Kidney tubule cell (primary cell): ENCODE data around the gene RUSF1.

Experiments
- DNase-seq: peaks from one replicate; pipeline ENCODE4 v3.0.0-alpha.2; 2018; ENCODE audit warnings: low spot score

Gene RUSF1

DNA sequence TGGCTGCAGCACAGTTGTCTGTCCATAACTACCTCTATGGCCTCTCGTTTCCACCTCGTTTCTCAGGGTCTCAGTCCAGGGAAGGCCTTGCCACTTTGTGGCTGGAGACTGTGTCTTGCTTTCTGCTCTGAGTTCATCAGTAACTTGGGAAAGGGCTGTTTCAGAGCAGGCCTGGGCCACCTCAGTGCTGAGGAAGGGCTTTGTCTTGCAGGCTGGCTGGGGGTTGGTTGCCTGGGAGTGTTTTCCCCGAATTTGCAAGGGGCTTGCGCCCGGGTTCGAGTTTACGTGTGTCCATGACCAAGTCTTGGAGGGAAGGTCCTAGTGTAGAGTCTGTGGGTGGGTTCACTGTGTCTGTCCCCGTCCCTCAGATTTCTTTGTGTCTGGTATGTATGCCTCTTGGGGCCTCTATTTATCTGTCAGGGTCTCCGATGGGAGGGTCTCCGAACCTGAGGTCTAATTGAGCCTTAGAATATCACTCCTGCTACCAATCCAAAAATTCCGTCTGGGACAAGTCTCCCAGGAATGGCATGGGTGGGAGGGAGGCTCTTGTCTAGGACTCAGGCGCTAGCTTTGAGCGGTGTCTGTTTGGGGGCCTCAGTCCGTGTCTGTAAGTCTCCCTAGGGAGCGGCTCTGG, 36.8 kb downstream of the RUSF1 start:
- DNase-seq = no peak

DNA sequence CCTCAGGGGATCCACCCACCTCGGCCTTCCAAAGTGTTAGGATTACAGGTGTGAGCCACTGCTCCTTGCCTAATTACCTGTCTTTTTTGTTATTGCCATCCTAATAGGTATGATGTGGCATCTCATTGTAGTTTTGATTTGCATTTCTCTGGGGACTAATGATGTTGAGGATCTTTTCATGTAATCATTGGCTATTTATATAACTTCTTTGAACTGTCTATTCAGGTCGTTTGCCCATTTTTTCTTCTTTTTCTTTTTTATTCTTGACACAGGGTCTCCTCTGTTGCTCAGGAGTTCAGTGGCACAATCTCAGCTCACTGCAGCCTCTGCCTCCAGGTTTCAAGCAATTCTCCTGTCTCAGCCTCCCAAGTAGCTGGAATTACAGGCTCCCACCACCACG, 37.6 kb downstream of the RUSF1 start:
- no peak for DNase-seq

DNA sequence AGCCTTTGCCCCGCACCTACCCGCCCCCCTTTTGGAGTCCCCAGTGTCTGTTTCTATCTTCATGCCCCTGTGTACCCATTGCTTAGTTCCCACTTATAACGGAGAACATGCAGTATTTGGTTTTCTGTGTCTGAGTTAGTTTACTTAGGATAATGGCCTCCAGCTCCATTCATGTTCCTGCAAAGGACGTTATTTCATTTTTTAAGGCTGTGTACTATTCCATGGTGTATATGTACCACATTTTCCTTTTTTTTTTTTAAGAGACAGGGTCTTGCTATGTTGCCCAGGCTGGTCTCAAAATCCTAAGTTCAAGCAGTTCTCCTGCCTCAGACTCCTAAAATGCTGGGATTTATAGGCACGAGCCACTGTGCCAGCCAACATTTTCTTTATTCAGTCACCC, 40.3 kb downstream of the RUSF1 start:
- no peak for DNase-seq

DNA sequence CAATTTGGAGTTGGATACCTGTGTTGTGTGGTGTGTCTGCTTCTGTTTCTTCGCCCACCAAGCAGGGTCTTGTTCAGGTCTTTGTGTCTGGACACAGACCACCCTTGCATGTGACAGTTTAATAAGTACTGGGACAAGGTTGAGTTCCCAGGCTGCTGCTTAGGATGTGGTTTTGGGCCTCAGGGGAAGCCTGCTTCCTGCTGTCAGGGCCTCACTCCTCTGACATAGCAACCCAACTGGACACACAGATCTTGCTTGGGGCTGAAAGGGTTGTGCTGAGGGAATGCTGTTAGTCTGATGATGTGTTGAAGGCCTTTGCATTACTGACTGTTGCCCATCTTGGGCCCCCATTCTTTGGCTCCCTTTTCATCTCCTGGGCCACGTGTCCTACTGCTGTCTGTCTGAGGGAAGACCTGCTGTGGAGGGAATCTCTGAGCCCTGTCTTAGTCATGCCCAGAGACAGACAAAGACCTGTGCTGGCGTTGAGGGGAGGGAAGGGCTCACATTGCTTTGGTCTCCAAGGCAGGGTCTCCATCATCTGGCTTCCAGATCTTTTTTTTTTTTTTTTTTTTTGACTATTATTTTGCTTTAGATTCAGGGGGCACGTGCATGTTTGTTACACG, 40.9 kb downstream of the RUSF1 start:
- no peak for DNase-seq

DNA sequence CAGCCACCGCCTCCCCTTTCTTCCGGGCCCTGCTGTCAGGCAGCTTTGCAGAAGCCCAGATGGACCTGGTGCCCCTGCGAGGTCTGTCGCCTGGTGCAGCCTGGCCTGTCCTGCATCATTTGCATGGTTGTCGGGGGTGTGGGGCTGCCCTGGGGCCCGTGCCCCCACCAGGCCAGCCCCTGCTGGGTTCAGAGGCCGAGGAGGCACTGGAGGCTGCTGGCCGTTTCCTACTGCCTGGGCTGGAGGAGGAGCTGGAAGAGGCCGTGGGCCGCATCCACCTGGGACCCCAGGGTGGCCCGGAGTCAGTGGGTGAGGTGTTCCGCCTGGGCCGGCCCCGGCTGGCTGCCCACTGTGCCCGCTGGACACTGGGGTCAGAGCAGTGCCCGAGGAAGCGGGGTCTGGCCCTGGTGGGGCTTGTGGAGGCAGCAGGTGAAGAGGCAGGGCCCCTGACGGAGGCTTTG, 41.8 kb downstream of the RUSF1 start:
- DNase-seq = no peak

DNA sequence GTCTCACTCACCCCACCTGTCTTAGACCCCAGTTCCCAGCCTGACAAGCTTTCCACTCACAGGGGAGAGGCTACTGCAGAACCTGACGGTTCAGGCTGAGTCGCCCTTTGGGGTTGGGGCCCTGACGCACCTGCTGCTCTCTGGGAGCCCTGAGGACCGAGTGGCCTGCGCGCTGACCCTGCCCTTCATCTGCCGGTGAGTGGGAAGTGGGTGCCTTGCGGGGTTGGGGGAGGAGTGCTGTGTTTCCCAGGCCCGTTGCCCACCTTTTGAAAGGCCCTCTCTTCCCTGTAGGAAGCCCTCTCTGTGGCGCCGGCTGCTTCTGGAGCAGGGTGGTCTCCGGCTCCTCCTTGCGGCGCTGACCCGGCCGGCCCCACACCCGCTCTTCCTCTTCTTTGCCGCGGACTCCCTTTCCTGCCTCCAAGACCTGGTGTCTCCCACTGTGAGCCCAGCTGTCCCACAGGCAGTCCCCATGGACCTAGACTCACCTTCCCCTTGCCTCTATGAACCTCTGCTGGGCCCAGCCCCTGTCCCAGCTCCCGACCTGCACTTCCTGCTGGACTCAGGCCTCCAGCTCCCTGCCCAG, 42.3 kb downstream of the RUSF1 start:
- DNase-seq = no peak

DNA sequence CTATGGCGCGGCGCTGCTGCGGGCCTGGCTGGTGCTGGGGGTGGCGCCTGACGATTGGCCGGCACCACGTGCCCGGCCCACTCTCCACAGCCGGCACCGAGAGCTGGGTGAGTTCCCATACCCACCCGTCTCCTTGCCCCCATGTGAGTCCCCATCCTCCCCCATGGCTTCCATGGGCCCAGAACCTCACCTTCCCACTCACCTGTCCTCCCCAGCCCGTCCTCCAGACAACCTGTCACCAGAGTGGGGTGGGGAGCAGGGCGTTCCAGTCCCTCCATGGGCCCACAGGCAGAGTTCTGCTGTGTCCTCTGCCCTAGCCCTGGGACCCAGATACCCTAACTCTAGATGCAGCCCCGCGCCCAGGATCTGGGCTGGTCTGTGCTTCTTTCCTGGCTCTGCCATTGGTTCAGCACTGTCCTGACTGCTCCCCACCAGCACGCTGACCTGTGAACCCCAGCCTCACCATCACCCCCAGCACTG, 43.4 kb downstream of the RUSF1 start:
- no peak for DNase-seq

DNA sequence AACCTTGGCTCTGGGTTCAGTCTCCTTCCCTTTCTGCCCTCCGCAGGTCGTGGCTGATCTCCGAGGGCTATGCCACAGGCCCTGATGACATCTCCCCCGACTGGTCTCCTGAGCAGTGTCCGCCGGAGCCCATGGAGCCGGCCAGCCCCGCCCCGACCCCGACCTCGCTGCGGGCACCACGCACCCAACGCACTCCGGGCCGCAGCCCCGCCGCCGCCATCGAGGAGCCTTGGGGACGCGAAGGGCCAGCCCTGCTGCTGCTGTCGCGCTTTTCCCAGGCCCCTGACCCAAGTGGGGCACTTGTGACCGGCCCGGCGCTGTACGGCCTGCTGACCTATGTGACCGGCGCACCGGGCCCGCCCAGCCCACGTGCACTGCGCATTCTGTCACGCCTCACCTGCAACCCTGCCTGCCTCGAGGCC, 43.8 kb downstream of the RUSF1 start:
- no peak for DNase-seq

DNA sequence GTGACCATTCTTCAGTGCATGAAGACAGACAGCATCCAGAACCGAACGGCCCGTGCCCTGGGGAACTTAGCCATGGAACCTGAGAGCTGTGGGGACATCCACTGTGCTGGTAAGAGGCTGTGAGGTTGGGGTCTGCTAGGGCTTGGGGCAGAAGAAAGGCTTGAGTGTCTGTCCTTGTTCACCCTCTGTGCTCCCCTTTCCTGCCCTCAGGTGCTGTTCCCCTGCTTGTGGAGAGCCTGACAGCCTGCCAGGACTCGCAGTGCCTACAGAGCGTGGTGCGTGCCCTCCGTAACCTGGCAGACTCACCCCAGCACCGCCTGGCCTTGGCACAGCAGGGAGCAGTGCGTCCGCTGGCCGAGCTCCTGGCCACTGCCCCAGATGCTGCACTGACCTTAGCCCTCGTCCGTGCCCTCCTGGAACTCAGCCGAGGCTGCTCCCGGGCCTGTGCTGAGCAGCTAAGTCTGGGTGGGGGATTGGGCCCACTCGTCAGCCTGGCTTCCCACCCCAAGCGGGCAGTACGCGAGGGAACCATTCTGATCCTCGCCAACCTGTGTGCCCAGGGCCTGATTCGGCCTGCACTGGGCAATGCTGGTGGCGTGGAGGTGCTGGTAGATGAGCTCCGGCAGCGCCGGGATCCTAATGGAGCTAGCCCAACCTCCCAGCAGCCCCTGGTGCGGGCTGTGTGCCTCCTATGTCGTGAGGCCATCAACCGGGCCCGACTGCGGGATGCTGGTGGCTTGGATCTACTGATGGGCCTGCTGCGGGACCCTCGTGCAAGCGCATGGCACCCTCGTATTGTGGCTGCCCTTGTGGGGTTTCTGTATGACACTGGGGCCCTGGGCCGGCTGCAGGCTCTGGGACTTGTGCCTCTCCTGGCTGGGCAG, 46.0 kb downstream of the RUSF1 start:
- DNase-seq = no peak

DNA sequence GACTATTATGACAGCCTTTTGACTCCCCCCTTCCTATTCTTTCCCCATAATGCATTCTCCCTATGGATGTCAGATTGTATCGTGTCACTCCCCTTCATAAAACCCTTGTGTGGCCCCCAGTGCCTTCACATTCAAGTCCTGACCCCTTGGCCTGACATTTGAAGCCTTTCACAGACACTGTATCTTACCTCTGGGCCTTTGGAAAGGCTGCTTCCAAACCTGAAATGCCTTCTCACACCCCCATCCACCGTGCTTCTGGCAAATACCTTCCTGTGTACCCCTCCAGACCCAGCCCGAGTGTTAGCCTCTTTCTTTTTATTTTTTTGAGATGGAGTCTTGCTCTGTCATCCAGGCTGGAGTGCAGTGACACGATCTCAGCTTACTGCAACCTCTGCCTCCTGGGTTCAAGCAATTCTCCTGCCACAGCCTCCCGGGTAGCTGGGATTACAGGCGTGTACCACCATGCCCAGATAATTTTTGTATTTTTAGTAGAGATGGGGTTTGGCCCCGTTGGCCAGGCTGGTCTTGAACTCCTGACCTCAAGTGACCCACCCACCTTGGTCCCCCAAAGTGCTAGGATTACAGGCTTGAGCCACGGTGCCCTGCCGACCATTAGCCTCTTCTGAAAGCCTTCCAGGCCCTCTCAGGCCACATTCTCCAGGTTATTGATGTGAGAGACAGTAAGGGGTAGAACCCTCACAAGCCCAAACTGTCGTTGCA, 46.8 kb downstream of the RUSF1 start:
- DNase-seq = no peak

DNA sequence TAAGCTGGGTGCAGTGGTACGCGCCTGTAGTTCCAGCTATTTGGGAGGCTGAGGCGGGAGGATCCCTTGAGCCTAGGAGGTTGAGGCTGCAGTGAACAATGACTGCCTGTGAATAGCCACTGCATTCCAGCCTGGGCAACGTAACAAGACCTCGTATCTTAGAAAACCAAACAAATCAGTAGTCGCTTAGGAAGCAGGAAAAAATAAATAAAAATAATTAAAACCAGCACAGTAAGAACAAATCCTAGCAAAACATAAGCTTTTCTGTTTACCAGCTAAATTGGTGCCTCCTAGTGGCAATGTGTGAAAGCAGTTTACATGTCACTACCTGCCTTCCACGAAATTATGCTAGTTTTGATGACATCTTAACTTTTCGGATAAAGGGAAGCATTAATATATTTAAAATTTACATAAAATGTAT, 47.6 kb downstream of the RUSF1 start:
- peak; percentile 52 for DNase-seq

DNA sequence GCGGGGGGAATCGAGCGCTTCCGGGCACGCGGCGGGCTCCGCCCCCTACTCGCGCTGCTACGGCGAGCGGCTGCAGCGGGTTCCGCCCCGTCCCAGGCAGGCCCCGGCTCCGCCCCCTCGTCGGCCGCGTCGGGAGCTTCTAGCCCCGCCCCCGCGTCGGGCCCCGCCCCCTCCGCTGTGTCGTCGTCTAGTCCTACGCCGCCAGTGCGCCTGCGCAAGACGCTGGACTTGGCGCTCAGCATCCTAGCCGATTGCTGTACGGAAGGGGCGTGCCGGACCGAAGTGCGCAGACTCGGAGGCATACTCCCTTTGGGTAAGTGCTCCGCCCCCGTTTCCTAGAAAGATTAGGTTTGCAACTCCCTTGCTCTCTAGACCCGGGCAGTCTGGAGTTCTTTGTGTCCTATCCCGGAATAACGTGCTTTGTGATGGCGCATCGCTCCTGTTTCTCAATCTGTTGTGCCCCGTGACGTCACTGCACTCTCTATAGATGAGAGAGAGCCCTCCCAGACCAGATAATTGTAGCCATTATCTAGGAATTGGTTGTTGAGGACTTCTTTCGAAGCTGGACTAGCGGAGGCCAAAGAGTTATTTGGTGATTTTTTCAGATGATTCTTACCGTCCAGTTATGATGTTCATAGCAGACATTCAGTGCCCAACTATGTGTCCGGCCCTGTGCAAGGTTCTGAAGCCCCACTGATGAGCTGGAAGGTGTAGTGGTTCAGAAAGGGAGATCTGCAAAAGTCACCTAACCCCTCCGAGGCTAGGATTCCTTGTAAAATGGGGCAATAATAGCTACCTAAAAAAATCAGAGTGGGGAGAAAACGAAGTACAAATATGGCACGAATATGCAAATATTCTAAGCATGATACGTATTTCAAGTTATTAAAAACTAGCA, 48.3 kb downstream of the RUSF1 start:
- DNase-seq = peak; percentile 99

DNA sequence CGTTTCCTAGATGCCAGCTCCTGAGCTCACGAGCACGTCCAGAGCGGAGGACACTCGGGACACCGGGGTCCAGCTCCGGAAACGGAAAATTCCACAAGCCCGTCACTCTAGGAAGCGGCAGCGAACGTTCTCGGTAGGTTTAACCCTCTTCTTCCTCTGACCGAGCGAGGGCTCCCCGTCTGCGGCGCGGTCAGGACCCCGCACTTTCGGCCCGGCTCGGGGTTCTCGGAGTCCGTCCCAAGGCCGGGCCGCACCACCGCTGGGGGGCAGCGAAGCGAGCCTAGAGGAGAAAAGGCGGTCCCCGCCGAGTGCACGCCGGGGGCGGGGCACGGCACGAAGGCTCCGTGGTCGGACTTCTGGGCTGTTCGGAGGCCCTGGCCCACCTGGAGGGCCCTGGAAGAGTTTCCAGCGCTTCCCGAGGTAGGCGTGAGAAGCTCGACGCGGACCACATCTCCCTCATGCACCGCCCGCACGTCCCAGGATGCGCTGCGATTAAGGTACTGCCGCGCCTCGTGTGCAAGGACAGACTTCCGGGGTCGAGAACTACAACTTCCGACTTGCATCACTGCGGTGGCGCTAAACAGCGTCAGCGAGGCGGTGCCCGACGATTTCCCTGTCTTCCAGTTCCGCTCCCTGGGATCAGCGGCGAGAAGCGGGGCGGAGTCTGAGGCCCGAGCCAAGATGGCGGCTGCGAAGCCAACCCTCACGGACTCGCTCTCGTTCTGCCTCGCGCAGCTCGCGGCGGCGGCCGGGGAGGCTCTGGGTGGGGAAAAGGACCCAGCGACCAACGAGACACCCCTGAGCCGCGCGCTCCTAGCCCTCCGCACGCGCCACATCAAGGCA, 49.1 kb downstream of the RUSF1 start, which contains the start of gene ARMC5:
TSS of gene ARMC5 (plus strand) at position 658 of the 843 bp plus-strand sequence. CDS start at position 682, 24 bp downstream.
- DNase-seq = peak; percentile 98

DNA sequence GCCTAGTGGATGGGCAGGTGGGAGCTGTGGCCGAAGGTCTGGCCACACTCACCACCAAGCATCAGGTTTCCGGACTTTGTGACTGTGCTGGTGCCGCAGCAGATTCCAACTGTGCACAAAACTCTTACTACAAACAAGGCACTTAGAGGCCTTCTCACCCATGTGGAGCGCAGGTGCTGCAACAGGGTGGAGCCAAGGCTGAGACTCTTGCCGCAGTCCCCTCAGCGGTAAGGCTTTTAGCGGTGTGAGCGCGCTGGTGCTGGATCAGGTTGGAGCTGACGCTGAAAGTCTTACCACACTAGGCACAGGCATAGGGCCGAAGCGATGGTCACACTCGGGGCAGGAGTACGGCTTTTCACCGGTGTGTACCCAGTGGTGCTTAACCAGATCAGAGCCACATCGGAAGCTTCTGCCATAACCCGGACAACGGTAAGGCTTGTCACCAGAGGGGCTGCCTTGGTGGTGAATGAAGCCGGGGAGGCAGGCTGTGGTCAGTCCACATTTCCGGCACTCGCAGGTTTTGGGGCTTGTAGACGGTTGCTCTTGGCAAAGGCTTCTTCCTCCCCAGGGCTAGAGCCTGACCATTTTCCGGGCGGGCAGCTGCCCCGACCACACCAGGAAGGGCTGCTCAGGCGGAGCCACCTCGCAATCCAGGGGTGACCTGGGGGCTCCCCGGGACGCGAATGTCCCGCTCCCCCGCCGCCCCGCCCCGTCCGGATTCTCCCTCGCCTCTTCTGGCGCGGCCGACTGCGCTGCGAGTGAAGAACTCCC, 49.9 kb downstream of the RUSF1 start:
- peak; percentile 71 for DNase-seq

DNA sequence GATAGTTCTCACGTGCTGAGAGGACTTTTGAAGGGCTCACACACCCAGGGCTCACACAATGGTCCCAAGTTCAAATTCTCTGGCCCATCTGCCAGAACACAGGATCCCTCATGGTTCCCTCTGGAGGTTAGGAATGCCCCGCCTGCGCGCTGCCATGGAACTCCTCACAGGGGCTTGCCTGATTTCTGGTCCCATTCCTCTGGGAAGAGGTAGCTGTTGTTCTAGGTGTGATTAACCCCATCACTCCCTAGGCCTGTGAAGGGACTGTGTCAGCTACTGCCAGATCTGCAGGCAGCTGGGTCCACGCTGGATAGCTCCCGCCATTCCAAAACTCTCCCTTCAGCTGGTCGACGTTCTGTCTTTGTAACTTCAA, 51.2 kb downstream of the RUSF1 start:
- DNase-seq = no peak

DNA sequence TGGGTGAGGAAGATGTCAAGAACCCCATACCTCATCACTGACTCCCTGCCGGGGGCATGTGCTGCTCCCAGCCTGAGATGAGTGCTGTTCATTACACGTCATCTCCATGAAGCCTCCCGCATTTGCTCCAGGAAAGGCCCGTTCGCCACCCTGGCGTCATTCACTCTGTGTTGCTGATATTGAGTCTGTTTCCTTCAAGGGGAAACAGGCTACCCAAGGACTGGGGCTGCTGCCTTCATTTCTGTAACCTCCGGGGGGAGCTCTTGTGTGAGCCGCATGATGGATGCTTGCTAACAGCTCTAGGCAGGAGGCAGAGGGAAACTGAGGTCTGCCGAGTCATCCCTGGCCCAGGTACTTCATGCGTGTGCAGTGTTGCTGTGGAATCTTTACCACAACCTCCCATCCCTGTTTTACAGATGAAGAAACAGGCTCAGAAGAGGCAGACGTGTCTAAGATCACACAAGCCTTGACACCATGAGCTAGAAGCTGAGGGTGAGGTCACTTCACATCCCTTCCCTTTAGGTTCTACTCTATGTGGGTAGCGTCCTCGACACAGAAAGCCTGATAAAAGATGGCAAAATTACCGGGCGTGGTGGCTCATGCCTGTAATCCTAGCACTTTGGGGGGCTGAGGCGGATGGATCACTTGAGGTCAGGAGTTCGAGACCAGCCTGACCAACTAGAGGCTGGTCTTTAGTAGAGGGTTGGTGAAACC, 52.4 kb downstream of the RUSF1 start:
- DNase-seq = peak; percentile 6

DNA sequence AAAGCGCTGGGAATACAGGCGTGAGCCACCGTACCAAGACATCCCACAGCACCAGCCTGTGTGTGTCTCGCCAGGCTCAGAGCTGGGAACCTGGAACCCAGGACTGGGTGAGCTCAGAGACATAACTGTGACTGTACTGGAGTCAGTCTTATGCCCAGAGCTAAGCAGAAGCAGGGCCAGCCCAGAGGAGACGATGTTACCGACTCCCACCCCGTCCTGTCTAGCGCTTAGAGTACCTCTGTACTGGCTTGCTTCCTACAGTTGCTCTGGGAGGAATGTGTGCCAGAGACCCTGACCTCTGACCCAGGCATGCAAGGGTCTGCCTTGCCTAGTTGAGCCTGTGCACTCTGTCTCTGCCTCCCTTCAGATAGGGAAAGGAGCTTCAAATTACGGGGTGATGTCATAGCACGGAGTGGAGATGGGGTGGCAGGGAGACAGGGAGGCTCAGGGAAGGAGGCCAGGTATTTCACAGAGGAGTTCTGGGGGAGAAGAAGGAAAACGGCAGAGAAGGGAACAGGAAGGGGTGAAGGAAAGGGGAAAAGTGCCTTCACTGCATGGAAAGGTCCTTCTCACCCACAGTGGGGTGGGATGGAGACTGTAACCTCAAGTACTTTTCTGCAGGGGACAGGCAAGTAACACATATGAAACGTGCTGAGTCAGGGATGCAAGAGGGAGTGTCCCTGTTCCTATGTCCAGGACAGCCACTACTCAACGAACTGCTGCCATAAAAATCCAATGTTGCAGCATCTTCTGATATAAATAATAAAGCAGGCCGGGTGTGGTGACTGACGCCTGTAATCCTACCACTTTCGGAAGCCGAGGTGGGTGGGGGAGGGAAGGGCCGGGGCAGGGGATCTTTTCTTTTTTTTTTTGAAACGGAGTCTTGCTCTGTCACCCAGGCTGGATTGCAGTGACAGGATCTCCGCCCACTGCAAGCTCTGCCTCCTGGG, 54.7 kb downstream of the RUSF1 start:
- DNase-seq = peak; percentile 11
